SKM-1 (cell line): ENCODE measurements around the gene SEMA3E.

Experiments
- DNase-seq: peaks from one replicate; lab custom pipeline; 2025; ENCODE audit not compliant: unreplicated experiment; lab: John Stamatoyannopoulos, UW

The SEMA3E gene

DNA sequence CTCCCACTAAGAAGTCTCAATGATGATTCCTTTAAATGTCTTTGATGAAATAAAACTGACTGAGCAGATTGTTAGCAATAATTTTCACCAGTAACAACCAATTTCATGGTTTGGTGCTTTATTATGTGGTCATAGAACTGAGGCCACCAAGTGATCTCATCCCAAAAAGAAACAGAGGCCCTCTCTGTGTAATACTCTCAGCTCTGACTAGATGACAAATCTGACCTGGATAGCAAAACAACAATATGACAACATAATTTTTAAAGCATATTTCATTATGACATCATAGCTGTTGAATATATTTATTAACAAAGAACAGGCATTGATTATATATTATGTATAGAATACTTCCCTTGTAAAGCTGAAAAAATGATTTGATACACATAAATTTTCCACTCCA is 5.9 kb downstream of the SEMA3E start:
- DNase-seq = no peak

- no peak for DNase-seq
Measured at GRCh38 chr7:83640731-83641537, 8.0 kb downstream of the SEMA3E start.

GRCh38 chr7:83640240-83640639 is 8.7 kb downstream of the SEMA3E start:
- DNase-seq = no peak

DNA sequence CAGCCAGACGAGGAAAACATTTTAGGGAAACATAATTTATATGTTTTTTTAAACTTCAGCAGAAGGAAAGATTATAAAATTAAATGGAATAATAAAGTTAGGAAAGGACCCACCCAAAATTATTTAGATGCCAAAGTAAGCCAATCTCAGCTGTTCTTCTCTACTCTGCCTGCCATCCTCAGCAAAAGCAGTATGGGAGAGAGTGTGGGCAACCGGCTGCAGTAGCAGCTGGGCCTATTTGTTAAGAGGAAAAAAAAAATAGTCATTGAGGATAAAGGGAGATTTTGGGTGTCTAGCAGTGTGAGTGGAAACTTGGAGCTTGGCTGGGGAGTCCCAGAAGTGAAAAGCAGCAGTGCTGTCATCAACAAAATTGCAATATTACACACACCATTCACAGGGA is 15.4 kb downstream of the SEMA3E start:
- no peak for DNase-seq

- DNase-seq = no peak
Measured at GRCh38 chr7:83629117-83629880, 19.6 kb downstream of the SEMA3E start.

DNA sequence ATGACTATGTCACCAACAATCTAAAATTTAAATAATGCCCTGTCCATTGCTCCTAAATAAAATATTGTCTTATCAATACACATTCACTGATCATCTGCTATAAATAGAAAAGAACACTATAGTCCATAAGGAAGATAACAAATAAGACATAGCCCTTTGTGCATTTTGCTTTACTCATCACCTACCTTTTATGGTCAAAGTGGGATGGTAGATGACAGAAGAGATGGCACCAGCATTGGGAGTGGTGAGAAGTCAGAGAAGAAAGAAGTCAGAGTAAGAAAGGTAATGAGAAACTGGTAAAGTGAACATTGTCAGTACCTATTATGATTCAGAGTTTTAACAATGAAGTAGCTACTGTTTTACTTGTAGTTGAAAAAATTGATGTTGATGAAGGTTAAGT is 31.1 kb downstream of the SEMA3E start:
- DNase-seq = no peak

DNA sequence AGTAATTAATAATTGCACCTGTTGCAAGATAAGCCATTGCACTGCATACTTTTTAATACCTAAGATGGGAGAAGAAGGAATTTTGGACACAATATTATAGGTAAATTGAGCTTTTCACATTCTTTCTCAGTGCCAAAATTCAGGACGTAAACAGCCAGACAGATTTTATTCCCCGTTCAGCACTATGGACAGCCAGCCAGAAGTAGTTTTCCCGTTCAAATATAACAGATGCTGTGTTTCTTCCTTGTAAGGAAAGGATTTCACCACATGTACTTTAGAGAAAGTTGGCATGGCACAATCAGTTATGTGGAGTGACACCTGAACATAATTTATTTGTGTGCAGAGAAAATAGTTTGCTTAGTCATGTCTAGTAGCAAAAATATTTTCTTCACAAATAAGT is 34.8 kb downstream of the SEMA3E start:
- DNase-seq = no peak

DNA sequence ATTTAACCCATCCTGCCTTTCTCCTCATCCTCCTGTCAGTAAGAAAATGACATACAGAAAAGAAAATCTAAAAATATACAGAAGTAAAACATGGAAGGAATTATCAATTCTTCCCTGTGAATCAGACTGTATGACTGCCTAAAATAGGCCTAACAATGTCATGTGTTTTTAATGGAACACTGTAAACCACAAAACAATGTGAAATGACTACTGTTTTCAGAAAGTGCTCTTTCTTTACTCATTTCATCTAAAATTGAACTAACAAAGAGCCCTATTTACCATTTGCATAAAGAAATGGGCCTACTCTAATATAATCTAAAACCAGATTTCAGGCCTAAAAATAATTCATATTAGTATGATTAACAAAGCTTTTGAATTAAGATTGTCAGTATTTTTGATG is 35.7 kb downstream of the SEMA3E start:
- no peak for DNase-seq

GRCh38 chr7:83611776-83612175 is 37.2 kb downstream of the SEMA3E start:
- DNase-seq = no peak

DNA sequence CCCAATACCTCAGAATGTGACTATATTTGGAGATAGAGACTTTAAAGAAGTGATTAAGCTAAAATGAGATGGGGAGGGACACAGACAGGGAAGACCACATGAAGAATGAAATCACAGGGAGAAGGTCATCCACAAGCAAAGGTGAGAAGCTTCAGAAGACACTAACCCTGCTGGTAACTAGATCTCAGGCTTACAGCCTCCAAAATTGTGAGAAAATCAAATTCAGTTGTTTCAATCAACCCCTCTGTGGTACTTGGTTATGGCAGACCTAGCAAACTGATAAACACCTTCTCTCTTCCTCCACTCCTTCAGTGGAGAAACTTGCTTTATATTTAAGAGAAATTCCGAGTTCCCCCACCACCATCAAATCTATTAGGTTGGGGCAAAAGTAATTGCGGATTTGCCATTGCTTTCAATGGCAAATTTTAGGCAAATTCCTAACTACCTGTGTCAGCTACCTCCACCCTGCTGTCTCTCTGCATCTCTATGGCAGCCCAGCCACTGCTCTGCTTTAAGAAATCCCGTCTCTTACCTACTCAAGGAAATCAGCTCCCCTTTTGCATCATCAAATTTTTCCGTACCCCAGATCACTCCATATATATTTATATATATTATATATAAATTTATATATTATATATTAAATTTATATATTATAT is 38.2 kb downstream of the SEMA3E start:
- no peak for DNase-seq

- no peak for DNase-seq
Measured at GRCh38 chr7:83608716-83609115, 40.2 kb downstream of the SEMA3E start.

- DNase-seq = no peak
Measured at GRCh38 chr7:83603649-83604048, 45.3 kb downstream of the SEMA3E start.

- DNase-seq = no peak
Measured at GRCh38 chr7:83599131-83599530, 49.8 kb downstream of the SEMA3E start.

DNA sequence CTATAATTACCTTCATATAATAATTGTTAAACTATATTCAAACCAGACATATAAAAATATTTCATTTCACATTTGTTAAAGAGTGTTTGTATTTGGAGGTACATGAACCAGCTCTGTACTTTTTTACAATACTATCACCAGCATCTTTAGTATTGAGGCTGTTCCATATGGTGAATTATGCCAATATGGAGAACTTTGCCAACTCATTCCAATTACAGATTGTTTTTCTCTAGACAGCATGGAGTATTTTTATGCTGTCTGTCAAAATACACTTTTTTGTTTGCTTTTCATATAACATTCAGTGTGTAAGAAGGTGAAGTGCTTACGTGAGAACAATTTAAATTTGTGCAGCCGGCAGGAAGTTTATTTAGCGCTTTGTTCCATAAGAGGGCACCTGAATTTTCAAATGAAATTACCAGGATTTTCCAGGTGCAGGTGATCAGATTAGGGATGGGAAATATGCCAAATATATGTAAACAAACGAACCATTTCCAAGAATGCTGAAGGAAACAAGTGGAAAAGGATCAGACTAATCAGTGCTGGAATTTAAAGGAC is 54.9 kb downstream of the SEMA3E start:
- DNase-seq = no peak

GRCh38 chr7:83588602-83589240 is 60.2 kb downstream of the SEMA3E start:
- DNase-seq = no peak

DNA sequence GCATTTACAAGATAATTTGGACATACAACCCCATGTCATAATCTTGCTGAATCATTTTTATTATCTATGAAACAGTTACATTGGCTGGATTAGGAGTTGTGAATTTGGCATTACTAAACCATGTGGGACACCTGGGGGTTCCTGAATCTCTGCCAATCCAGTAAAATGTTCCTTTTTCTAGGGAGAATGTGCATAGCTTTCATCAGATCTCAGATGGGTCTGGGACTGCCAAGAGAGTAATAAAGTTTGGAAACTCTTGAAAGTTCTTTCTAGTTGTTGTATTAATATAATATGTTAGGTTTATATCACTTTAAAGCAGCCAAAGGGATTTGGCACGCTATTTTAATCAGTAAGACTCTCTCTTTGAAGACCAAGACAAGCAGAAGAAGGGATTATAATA is 62.7 kb downstream of the SEMA3E start:
- no peak for DNase-seq

DNA sequence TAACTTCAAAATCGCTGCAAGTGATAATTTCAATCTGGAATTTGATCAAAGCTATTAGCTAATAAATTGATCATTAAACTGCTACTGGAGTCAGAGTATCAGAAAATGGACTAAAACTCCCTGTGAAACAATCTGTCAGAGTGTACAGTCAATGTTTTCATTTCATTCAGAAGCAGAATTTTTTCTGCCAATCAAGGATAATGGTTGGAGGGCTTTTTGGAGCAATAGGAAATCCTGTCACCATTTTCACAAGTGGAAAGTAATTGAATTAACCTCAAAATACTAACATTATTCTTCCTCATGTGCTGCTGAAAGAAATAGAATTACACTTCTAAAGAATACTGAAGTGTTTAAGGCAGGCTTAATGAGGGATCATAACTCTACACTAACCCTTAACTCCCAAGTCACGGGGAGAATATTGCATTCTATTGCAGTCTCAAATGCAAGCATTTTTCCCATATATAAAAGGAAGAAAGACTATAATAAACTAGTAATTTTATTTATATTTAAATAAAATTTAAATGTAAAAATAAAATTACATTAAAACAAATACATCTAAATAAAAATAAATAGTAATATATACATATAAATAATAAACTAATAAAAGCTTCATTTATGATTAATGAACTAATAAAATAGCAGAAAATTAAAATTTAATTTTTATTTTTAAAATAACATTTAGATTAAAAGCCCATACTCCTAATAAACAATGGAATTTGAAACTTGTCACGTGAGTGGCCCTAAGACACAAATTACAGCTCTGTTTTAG is 67.1 kb downstream of the SEMA3E start:
- DNase-seq = no peak

- no peak for DNase-seq
Measured at GRCh38 chr7:83579740-83580139, 69.2 kb downstream of the SEMA3E start.

GRCh38 chr7:83575436-83575835 is 73.5 kb downstream of the SEMA3E start:
- DNase-seq = no peak

DNA sequence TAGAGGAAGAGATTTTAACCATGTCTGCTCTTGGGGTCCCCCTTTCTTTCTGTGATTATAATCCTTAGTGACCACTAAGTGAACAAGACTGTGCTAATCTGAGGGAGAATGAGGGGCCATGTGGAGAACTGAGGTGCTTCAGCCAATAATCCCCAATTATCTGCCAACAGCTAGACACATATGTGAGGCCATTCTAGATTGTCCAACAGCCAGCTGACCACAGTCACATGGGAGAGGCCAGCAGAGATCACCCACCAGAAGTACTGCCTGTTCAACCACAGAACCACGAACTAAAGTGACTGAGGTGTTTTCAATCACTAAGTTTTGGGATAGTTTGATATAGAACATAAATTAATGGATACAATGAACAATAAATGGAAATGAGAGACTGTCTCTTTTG is 74.3 kb downstream of the SEMA3E start:
- DNase-seq = no peak
